Measurements from ENCODE around the gene TEX12. TPM values are rescaled to one million over a fixed set of nuclear protein-coding genes. Genes with fewer than 3 reads are reported as not detected.

TEX12 gene
- total RNA-seq, 1 donor from 2014 or later = not detected

DNA sequence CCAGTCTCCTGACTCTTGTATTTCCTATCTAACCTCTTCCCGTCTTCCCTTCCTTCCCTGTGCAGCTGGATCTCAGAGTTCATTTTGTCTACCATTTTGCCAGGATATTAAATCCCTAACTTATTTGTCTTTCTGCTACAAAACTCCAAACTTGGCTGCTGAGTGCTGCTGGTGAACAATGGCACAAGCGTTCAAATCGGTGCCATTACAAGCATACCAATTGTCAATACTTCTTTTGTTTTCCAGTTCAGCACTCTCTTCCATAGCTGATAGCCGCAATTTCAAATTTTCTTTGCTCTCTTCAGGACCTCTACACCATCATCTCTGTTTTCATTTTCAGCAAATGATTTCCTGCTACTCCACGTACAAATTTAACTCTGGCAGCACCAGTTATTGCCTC is 16.7 kb upstream of the TEX12 start:
- H3K27me3 ChIP-seq = no peaks in the 10 kb centered on the region
- H3K4me3 ChIP-seq = no peak overlapping the region
- H3K9me3 ChIP-seq = no peaks in the 10 kb centered on the region
- intact Hi-C loops (cut with DNase I) = no loop called here
- peaks cover 0 to 3% of the 10 kb centered on the region in 2 donors for H3K36me3 ChIP-seq
- DNase-seq (ENCODE audit: extremely low spot score in 2 of 2) = no peak
- no peak overlapping the region for H3K27ac ChIP-seq
- no peaks in the 10 kb centered on the region for H3K4me1 ChIP-seq
- TF ChIP-seq, protein P1, sequence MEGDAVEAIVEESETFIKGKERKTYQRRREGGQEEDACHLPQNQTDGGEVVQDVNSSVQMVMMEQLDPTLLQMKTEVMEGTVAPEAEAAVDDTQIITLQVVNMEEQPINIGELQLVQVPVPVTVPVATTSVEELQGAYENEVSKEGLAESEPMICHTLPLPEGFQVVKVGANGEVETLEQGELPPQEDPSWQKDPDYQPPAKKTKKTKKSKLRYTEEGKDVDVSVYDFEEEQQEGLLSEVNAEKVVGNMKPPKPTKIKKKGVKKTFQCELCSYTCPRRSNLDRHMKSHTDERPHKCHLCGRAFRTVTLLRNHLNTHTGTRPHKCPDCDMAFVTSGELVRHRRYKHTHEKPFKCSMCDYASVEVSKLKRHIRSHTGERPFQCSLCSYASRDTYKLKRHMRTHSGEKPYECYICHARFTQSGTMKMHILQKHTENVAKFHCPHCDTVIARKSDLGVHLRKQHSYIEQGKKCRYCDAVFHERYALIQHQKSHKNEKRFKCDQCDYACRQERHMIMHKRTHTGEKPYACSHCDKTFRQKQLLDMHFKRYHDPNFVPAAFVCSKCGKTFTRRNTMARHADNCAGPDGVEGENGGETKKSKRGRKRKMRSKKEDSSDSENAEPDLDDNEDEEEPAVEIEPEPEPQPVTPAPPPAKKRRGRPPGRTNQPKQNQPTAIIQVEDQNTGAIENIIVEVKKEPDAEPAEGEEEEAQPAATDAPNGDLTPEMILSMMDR (IDR thresholded peaks at IDR 0.05) = no peak
- TF ChIP-seq POLR2A (IDR thresholded peaks at IDR 0.05) = no peak
- no peak for TF ChIP-seq POLR2AphosphoS5 (IDR thresholded peaks at IDR 0.05; ENCODE audit: insufficient read depth in 1 of 2, low read depth in 1 of 2)

DNA sequence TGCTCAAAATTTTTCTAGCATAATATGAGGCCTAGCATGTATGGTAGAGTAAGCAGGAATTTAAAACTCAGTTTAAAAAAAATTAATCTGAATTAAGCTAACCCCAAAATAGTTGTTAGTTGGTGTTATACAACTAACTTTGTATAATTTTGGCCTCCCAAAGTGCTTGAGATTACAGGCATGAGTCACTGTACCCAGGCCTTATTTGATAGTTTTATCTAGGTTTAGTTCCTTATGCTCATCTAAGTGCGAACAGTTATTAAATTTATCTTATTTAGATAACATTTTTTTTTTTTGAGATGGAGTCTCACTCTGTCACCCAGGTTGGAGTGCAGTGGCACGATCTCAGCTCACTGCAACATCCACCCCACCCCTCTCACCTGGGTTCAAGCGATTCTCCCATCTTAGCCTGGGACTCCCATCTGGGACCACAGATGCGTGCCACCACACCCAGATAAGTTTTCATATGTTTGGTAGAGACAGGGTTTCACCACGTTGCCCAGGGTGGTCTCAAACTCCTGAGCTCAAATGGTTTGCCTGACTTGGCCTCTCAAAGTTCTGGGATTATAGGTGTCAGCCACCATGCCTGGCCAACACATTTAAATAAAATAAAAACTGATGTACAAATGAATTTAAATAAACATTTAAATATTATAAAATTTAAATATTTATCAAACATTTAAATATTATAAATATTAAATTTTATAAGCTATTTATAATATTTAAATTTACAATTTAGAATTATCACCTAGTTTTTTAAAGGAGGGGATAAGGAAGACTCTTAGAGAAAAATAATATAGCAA is 10.8 kb upstream of the TEX12 start:
- TF ChIP-seq, protein P1 (IDR thresholded peaks at IDR 0.05) = no peak
- TF ChIP-seq POLR2A (IDR thresholded peaks at IDR 0.05) (no peak), POLR2AphosphoS5 (IDR thresholded peaks at IDR 0.05; ENCODE audit: insufficient read depth in 1 of 2, low read depth in 1 of 2) (no peak)
- peak overlapping the region; percentile 66 for H3K27ac ChIP-seq
- peaks cover 0 to 3% of the 10 kb centered on the region in 2 donors for H3K36me3 ChIP-seq
- no peaks in the 10 kb centered on the region for H3K27me3 ChIP-seq
- no peak overlapping the region for H3K4me3 ChIP-seq
- intact Hi-C loops (cut with DNase I) = no loop called here
- no peak for DNase-seq (ENCODE audit: extremely low spot score in 2 of 2)
- H3K9me3 ChIP-seq = no peaks in the 10 kb centered on the region
- H3K4me1 ChIP-seq = peaks cover 18% of the 10 kb centered on the region

DNA sequence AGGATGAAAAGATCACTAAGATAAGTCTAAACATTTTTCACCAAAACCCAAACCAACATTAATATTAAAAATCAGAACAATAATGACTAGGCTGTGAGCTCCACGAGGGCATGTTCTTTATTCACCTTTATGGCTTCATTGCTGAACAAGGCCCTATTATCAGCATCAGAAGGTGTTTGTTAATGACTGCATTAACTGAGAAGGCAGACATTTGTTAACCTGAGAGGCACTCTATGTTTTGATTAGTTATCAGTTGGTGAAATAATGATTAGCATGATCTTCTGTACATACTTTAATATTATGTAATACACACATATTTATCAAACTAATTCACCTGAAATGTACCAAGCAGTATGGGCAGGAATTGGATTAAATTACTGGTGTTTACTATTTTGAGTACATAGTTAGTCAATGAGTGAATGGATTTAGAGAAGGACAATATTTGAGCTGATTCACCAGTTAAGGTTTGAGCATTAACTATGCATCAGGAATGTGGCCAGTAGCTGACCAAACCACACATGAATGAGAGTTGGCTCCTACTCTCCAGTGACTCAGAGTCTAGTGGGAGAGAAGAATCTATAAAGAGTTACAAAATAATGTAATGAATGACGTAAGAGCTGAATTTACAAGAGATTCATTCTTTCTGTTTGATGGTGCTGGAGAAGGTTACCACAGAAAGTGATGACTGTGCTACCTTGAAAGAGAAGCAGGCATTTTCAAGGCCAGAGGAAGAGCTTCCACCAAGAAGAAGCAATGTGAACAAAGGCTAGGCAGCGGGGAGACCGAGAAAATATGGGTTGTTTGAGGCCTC is 10.0 kb upstream of the TEX12 start:
- DNase-seq (ENCODE audit: extremely low spot score in 2 of 2) = no peak
- no peak for TF ChIP-seq POLR2A (IDR thresholded peaks at IDR 0.05)
- peak in 1 of 2 donors; percentile 87 for TF ChIP-seq POLR2AphosphoS5 (IDR thresholded peaks at IDR 0.05; ENCODE audit: insufficient read depth in 1 of 2, low read depth in 1 of 2)
- peaks cover 0 to 3% of the 10 kb centered on the region in 2 donors for H3K36me3 ChIP-seq
- H3K27ac ChIP-seq = peak overlapping the region; percentile 69
- no peak overlapping the region for H3K4me3 ChIP-seq
- intact Hi-C loops (cut with DNase I) = no loop called here
- peaks cover 21% of the 10 kb centered on the region for H3K4me1 ChIP-seq
- no peaks in the 10 kb centered on the region for H3K27me3 ChIP-seq
- H3K9me3 ChIP-seq = no peaks in the 10 kb centered on the region

DNA sequence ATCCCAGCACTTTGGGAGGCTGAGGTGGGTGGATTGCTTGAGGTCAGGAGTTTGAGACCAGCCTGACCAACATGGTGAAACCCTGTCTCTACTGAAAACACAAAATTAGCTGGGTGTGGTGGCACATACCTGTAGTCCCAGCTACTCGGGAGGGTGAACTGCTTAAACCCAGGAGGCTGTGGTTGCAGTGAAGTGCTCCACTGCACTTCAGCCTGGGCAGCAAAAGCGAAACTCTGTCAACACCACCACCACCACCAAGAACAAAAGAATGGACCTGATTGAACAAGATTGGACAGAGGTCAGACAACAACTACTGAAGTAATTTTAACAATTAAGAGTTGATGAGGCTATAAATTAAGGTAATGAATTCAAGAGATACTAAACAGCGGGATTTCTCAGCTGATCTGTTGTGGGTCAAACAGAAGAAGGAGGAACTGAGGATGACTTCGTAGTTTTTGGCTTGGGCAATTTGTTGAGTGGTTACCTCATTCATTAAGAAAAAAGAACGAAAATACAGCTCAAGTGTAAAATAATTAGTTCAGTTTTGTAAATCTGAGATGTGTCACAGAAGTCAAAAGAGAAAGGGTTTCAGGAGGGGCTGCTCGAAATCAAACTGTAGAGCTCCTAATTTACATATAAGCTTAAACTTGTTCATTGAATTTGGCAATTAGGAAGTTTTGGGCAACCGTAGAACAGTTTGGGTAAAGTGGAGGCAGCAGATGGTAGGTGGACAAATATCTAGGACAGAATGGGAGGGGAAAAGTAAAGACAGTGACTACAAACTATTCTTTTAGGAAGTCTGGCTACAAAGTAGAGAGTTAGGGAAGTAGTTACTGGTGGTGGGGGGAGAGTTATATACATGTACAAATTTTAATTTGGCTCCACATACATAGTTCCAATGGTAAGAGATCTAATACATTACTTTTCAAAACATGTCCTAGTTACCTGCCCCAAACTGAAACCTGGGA is 7.8 kb upstream of the TEX12 start:
- Histone ChIP-seq H3K4me3 (peak overlapping the region in 1 of 2 donors; percentile 39), H3K27ac (peak overlapping the region; percentile 55)
- no peak for DNase-seq (ENCODE audit: extremely low spot score in 2 of 2)

More for the DNA sequence above, 7.8 kb upstream of the TEX12 start:
- Histone ChIP-seq H3K9me3 (no peaks in the 10 kb centered on the region), H3K27me3 (no peaks in the 10 kb centered on the region), H3K4me1 (peaks cover 21% of the 10 kb centered on the region), H3K36me3 (no peaks in the 10 kb centered on the region)
- intact Hi-C loops (cut with DNase I) = no loop called here
- TF ChIP-seq, protein P1 (IDR thresholded peaks at IDR 0.05) = no peak
- TF ChIP-seq POLR2AphosphoS5 (IDR thresholded peaks at IDR 0.05; ENCODE audit: insufficient read depth in 1 of 2, low read depth in 1 of 2) (no peak), POLR2A (IDR thresholded peaks at IDR 0.05) (no peak)

All from vagina (tissue), 2 donors.